GM23248 (cell line): Measurements from ENCODE around the gene SMC3. TPM values are rescaled to one million over a fixed set of nuclear protein-coding genes. Genes with fewer than 3 reads are reported as not detected.

ENCODE experiments used
- DNase-seq: peaks from one replicate; pipeline ENCODE4 v3.0.0-alpha.2; 2015
- H2AFZ ChIP-seq: fragments of 200-600 bp; sonication (generic); 2 replicates; pipeline ENCODE4 v1.6.1; 2016; ENCODE audit warnings: antibody characterized with exemption
- H3F3A ChIP-seq: fragments of 200-600 bp; sonication (generic); 2 replicates; pipeline ENCODE4 v1.6.1; 2016; ENCODE audit warnings: mild to moderate bottlenecking, antibody characterized with exemption, mixed run types; ENCODE audit not compliant: insufficient read depth
- H3K27ac ChIP-seq: fragments of 200-600 bp; sonication (generic); 2 replicates; pipeline ENCODE4 v1.5.1; 2016; ENCODE audit warnings: mild to moderate bottlenecking
- H3K27me3 ChIP-seq: fragments of 200-600 bp; sonication (generic); replicated peaks from 2 replicates; pipeline ENCODE4 v1.6.1; 2016; ENCODE audit warnings: mild to moderate bottlenecking; ENCODE audit not compliant: insufficient read depth
- H3K36me3 ChIP-seq: fragments of 200-600 bp; sonication (generic); 2 replicates; pipeline ENCODE4 v1.6.1; 2016; ENCODE audit warnings: low read depth, mild to moderate bottlenecking
- H3K4me1 ChIP-seq: fragments of 200-600 bp; sonication (generic); 2 replicates; pipeline ENCODE4 v1.6.1; 2016; ENCODE audit warnings: mild to moderate bottlenecking; ENCODE audit not compliant: insufficient read depth
- H3K4me2 ChIP-seq: fragments of 200-600 bp; sonication (generic); one replicate; pipeline ENCODE4 v1.6.1; 2016; ENCODE audit warnings: mild to moderate bottlenecking; ENCODE audit not compliant: unreplicated experiment
- H3K4me3 ChIP-seq: fragments of 200-600 bp; sonication (generic); 2 replicates; pipeline ENCODE4 v1.5.1; 2016; ENCODE audit warnings: mild to moderate bottlenecking
- H3K79me2 ChIP-seq: fragments of 200-600 bp; sonication (generic); 2 replicates; pipeline ENCODE4 v1.6.1; 2016; ENCODE audit warnings: mild to moderate bottlenecking; ENCODE audit not compliant: insufficient read depth
- H3K9ac ChIP-seq: fragments of 200-600 bp; sonication (generic); 2 replicates; pipeline ENCODE4 v1.6.1; 2016; ENCODE audit warnings: mild to moderate bottlenecking
- H3K9me2 ChIP-seq: fragments of 200-600 bp; sonication (generic); 2 replicates; pipeline ENCODE4 v1.6.1; 2016; ENCODE audit warnings: mixed run types, mild to moderate bottlenecking, moderate library complexity; ENCODE audit not compliant: insufficient read depth
- H3K9me3 ChIP-seq: fragments of 200-600 bp; sonication (generic); one replicate; pipeline ENCODE4 v1.6.1; 2017; ENCODE audit warnings: low read depth
- H4K20me1 ChIP-seq: fragments of 200-600 bp; sonication (generic); 2 replicates; pipeline ENCODE4 v1.6.0; 2016; ENCODE audit not compliant: insufficient read depth
- EZH2 ChIP-seq: fragments of 200-600 bp; sonication (generic); IDR thresholded peaks from 2 replicates; pipeline ENCODE4 v1.6.1; 2018; ENCODE audit warnings: antibody characterized with exemption, mild to moderate bottlenecking; ENCODE audit not compliant: insufficient read depth, poor library complexity, severe bottlenecking
- EZH2phosphoT487 ChIP-seq: fragments of 200-600 bp; sonication (generic); IDR thresholded peaks from 2 replicates; pipeline ENCODE4 v1.6.1; 2018; ENCODE audit warnings: antibody characterized with exemption, moderate library complexity, mild to moderate bottlenecking, low read depth; ENCODE audit not compliant: insufficient read depth
- WGBS, 2 experiments: methylation state at CpG; one replicate each; pipeline ENCODE4 v1.1.6; 2015 to 2017; ENCODE audit warnings: low lambda C conversion rate in 2 of 2, low coverage in 1 of 2; ENCODE audit errors: missing lambda C conversion rate in 2 of 2; 5-methylcytosine and 5-hydroxymethylcytosine counted together
- in situ Hi-C: fragments of 300-500 bp; cut with MboI; formaldehyde crosslinking; loops from 2 replicates; pipeline ENCODE4 v1.15.0; 2020
- polyA plus RNA-seq: library from polyadenylated mRNA; unstranded; fragments of >200 nt; fragmentation: Nextera tagmentation; extraction: Ambion mirVana; gene quantifications from 2 replicates; pipeline ENCODE4 v1.2.1, GENCODE V29; 2016
- total RNA-seq: library from RNA; depleted of rRNA; stranded (reverse); fragments of >200 nt; shearing (Covaris generic); gene quantifications from 2 replicates; pipeline ENCODE4 v1.2.3, GENCODE V29; 2014

SMC3 gene
- total and polyA plus RNA-seq, 2 experiments from 2014 or later: 17.8 to 60.5 TPM

DNA sequence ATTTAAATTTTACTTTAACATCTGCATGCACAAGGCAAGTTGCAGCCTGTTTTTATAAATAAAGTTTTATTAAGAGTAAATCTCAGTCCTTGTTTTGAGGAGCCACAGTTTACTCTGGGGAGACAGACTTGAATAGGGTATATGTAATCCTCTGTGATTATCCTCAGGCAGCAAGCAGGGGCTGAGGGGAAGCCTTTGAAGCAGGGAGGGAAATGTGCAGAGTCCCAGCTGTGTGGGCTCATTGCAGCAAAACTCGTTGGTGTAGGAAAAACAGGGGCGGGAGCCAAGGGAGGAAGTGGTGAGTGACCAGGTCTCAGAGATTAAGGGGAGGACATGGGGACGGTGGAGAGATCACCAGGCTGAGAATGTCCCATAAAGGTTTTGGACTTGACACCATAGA, 34.3 kb upstream of the SMC3 start:
- peaks cover 50% of the 10 kb centered on the region for H3F3A ChIP-seq
- no peaks in the 10 kb centered on the region for H3K9me3 ChIP-seq
- H2AFZ ChIP-seq: peak overlapping the region; percentile 42; the same call in 1 of the 2 replicates
- DNase-seq: no peak
- 9 to 12% methylated on average over 3 of the region's 3 CpGs for WGBS, 2 experiments
- no peak overlapping the region for H3K4me2 ChIP-seq
- no peaks in the 10 kb centered on the region for H3K9me2 ChIP-seq
- no peak overlapping the region for H3K27ac ChIP-seq
- TF ChIP-seq EZH2 (no peak), EZH2phosphoT487 (no peak)
- H3K9ac ChIP-seq: no peak overlapping the region
- H3K79me2 ChIP-seq: no peaks in the 10 kb centered on the region
- peaks cover 45% of the 10 kb centered on the region for H3K4me1 ChIP-seq
- no peaks in the 10 kb centered on the region for H4K20me1 ChIP-seq
- no peaks in the 10 kb centered on the region for H3K27me3 ChIP-seq
- H3K36me3 ChIP-seq: no peaks in the 10 kb centered on the region
- in situ Hi-C loops: no loop called here
- H3K4me3 ChIP-seq: no peak overlapping the region

DNA sequence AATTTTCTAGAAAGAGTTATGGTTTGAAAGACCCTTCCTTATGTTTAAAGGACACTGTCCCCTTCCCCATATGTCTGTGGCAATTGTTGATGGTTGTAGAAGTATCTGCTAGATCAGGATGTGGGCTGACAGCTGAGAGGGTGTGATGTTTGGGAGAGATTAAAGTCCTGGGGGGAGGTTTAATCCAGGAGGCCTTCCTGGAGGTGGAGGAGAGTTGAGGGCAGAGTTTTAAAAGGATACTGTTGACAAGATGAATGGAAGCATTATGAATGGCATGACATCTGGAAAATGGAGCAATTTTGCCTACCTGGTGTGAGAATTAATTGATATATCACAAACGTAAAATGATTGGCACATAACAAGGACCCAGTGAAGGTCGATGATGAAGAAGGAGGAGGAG, 32.9 kb upstream of the SMC3 start:
- no peaks in the 10 kb centered on the region for H3K36me3 ChIP-seq
- H3K9me3 ChIP-seq: no peaks in the 10 kb centered on the region
- no peaks in the 10 kb centered on the region for H3K9me2 ChIP-seq
- H3K27ac ChIP-seq: no peak overlapping the region
- H3K79me2 ChIP-seq: no peaks in the 10 kb centered on the region
- 69 to 82% methylated on average over 2 of the region's 2 CpGs for WGBS, 2 experiments
- H4K20me1 ChIP-seq: no peaks in the 10 kb centered on the region
- TF ChIP-seq EZH2: no peak
- TF ChIP-seq EZH2phosphoT487: no peak
- H3F3A ChIP-seq: peaks cover 35% of the 10 kb centered on the region
- H3K4me1 ChIP-seq: peaks cover 30% of the 10 kb centered on the region
- H3K4me2 ChIP-seq: no peak overlapping the region
- in situ Hi-C loops: no loop called here
- DNase-seq: no peak
- H3K27me3 ChIP-seq: no peaks in the 10 kb centered on the region
- H3K9ac ChIP-seq: no peak overlapping the region
- H3K4me3 ChIP-seq: no peak overlapping the region
- no peak overlapping the region for H2AFZ ChIP-seq

DNA sequence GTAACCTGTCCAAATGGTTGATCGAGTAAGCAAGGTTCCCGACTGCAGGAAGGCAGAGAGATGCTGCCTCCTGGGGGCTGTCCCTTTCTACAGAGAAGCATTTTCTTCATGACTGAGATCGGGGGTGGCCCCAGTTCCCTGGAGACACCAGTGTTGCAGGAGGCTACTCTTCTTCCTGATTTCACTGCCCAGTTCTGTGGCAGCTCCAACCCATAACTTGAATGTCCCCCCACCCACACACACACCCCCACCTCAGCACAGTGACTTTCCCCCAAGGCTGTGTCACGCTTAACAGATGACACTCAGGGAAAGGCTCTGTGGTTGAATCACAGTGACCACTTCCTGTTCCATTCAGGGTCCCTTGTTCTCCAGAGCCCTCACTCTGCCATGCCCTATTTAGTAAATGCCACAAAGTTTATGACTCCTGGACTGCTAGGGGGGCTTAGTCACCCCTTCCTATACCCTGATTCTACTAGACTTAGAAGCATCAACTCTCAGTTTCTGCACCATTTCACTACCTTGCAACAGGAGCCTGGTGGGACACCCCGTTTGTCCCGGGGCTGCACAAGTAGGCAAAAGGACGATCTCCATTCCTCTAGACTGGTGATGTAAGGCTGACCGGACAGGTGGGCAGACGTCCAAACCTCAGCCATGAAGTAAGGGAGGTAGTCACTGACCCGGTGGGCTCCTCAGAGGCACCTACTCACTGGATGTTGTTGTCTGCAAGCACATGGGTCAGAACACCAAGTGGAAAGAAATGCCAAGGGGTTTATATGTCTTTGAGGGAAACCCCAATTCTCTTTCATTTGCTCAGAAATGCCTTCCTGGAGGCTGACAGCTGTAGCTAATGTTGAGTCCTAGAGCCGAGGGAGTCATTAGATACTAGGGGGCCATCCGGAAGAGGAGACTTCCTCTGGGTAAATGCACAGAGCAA, 31.3 kb upstream of the SMC3 start:
- Histone ChIP-seq H3K4me3 (peak overlapping the region; percentile 43), H3K36me3 (no peaks in the 10 kb centered on the region), H3K9me3 (no peaks in the 10 kb centered on the region), H3K4me1 (peaks cover 21% of the 10 kb centered on the region), H3K79me2 (no peaks in the 10 kb centered on the region), H3K9ac (peak overlapping the region; percentile 20), H3K27me3 (no peaks in the 10 kb centered on the region), H3F3A (peaks cover 27% of the 10 kb centered on the region), H2AFZ (peak overlapping the region; percentile 28; the same call in 1 of the 2 replicates), H3K27ac (peak overlapping the region; percentile 58), H3K4me2 (peak overlapping the region; percentile 69), H3K9me2 (no peaks in the 10 kb centered on the region), H4K20me1 (no peaks in the 10 kb centered on the region)
- in situ Hi-C loops: no loop called here
- DNase-seq: peak; percentile 89
- TF ChIP-seq EZH2 (no peak), EZH2phosphoT487 (no peak)
- WGBS, 2 experiments: 2 to 4% methylated on average over 12 of the region's 12 CpGs

DNA sequence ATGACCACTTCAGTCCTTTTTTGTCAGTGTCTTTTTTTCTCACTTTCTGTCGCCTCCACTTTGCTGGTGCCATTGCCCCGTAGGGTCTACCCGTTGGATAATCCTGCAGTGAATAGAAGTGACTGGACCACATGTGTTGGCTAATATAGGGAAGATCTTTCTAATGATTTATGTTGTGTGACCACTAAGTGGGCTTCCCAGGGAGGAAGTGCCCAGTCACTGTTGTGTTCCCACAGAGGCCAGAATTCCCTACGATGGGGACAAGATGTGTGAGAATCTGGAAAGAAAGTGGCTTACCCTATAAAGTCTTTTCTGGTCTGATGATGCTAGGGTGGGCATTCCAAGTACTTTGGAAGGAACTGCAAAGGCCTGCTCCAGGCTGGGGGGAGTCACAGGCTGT, 28.4 kb upstream of the SMC3 start:
- Histone ChIP-seq H3K36me3 (no peaks in the 10 kb centered on the region), H3K4me2 (no peak overlapping the region), H4K20me1 (no peaks in the 10 kb centered on the region), H3K27me3 (no peaks in the 10 kb centered on the region), H3K4me1 (peaks cover 21% of the 10 kb centered on the region), H3K4me3 (no peak overlapping the region), H2AFZ (no peak overlapping the region), H3K79me2 (no peaks in the 10 kb centered on the region), H3K9me3 (no peaks in the 10 kb centered on the region), H3K9ac (no peak overlapping the region), H3F3A (peaks cover 27% of the 10 kb centered on the region), H3K9me2 (no peaks in the 10 kb centered on the region), H3K27ac (no peak overlapping the region)
- in situ Hi-C loops: no loop called here
- no peak for TF ChIP-seq EZH2phosphoT487
- no peak for TF ChIP-seq EZH2
- WGBS, 2 experiments: 72 to 77% methylated on average over 4 of the region's 4 CpGs
- DNase-seq: no peak
